Measurements from ENCODE around the gene DHX35. TPM values are rescaled to one million over a fixed set of nuclear protein-coding genes. Genes with fewer than 3 reads are reported as not detected.

DHX35 gene
- polyA plus RNA-seq, 1 donor from 2014 or later = 21.3 TPM

DNA sequence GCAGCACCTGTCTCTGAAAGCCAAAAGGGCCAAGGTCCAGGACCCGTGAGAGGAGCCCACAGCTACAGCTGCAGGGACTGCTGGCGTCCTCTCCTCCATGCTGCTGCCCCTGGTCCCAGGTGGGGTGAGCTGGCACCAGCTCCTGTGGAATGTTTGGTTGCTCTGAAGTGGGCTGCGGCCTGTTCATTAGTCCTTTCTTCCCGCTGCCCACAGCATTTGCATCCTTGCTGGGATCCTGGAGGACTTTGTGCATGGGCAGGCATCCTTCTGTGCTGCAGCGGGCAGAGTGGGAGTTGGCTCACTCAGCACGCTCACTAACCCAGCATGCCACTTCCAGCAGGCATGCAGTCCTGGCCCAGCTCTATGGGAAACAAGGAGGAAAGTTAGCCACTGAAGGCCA is 76.4 kb downstream of the DHX35 start:
- Histone ChIP-seq H3K4me2 (ENCODE audit: low read length) (no peak overlapping the region), H3K79me2 (replicated peaks; ENCODE audit: insufficient read depth, low read length) (no peaks in the 10 kb centered on the region), H3K9me3 (ENCODE audit: low read length) (no peaks in the 10 kb centered on the region), H4K20me1 (ENCODE audit: insufficient read depth) (no peaks in the 10 kb centered on the region), H3K4me3 (ENCODE audit: low read length) (no peak overlapping the region), H2AFZ (ENCODE audit: low read depth, low read length) (no peak overlapping the region), H3K27ac (ENCODE audit: low read length) (no peak overlapping the region), H3F3A (ENCODE audit: insufficient read depth, low read length, poor library complexity, severe bottlenecking) (no peaks in the 10 kb centered on the region), H3K27me3 (ENCODE audit: insufficient read depth, low read depth, low read length) (no peaks in the 10 kb centered on the region), H3K36me3 (ENCODE audit: insufficient read depth, low read length) (peaks cover 5% of the 10 kb centered on the region), H3K9ac (ENCODE audit: low read length) (no peak overlapping the region), H3K9me2 (ENCODE audit: insufficient read depth, low read length) (no peaks in the 10 kb centered on the region)
- no peak for TF ChIP-seq REST (IDR thresholded peaks at IDR 0.05; ENCODE audit: borderline replicate concordance)
- no peak for TF ChIP-seq TAF1 (IDR thresholded peaks at IDR 0.05; ENCODE audit: low read depth)
- TF ChIP-seq SMC3 (conservative IDR thresholded peaks at IDR 0.05; ENCODE audit: poor library complexity) = no peak
- TF ChIP-seq, protein P1, sequence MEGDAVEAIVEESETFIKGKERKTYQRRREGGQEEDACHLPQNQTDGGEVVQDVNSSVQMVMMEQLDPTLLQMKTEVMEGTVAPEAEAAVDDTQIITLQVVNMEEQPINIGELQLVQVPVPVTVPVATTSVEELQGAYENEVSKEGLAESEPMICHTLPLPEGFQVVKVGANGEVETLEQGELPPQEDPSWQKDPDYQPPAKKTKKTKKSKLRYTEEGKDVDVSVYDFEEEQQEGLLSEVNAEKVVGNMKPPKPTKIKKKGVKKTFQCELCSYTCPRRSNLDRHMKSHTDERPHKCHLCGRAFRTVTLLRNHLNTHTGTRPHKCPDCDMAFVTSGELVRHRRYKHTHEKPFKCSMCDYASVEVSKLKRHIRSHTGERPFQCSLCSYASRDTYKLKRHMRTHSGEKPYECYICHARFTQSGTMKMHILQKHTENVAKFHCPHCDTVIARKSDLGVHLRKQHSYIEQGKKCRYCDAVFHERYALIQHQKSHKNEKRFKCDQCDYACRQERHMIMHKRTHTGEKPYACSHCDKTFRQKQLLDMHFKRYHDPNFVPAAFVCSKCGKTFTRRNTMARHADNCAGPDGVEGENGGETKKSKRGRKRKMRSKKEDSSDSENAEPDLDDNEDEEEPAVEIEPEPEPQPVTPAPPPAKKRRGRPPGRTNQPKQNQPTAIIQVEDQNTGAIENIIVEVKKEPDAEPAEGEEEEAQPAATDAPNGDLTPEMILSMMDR (IDR thresholded peaks at IDR 0.05; ENCODE audit: poor library complexity, severe bottlenecking) = no peak
- TF ChIP-seq POLR2AphosphoS5 (IDR thresholded peaks at IDR 0.05) = no peak
- no peak for TF ChIP-seq EZH2 (IDR thresholded peaks at IDR 0.05; ENCODE audit: borderline replicate concordance, insufficient read depth, low read length, poor library complexity, severe bottlenecking)
- TF ChIP-seq MXI1 (conservative IDR thresholded peaks at IDR 0.05; ENCODE audit: poor library complexity, severe bottlenecking) = no peak
- TF ChIP-seq RAD21 (conservative IDR thresholded peaks at IDR 0.05) = no peak
- no peak for TF ChIP-seq EP300 (conservative IDR thresholded peaks at IDR 0.05; ENCODE audit: poor library complexity, severe bottlenecking)

DNA sequence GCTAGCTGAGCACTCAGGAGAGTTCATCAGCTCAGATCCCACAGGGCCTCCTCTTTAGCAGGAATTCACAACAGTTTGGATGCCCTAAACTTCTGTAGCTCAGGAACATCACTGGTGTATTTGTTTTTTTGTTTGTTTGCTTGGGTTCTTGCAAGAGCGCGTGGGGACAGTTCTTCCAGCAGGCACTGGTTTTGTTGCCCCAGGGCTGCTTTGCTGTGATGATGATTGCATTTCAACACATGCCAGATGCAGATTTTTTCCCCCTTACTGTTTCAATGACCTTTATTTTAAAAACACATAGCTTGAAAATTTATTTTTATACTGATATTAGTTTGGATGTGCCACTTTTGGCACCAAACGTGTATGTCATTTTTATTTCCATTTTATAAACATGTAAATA is 77.1 kb downstream of the DHX35 start:
- no peak overlapping the region for H3K27ac ChIP-seq (ENCODE audit: low read length)
- no peaks in the 10 kb centered on the region for H3F3A ChIP-seq (ENCODE audit: insufficient read depth, low read length, poor library complexity, severe bottlenecking)
- H2AFZ ChIP-seq (ENCODE audit: low read depth, low read length) = no peak overlapping the region
- no peaks in the 10 kb centered on the region for H3K9me2 ChIP-seq (ENCODE audit: insufficient read depth, low read length)
- H3K9me3 ChIP-seq (ENCODE audit: low read length) = no peaks in the 10 kb centered on the region
- no peaks in the 10 kb centered on the region for H4K20me1 ChIP-seq (ENCODE audit: insufficient read depth)
- TF ChIP-seq POLR2AphosphoS5 (IDR thresholded peaks at IDR 0.05) (no peak), REST (IDR thresholded peaks at IDR 0.05; ENCODE audit: borderline replicate concordance) (no peak), SMC3 (conservative IDR thresholded peaks at IDR 0.05; ENCODE audit: poor library complexity) (no peak), MXI1 (conservative IDR thresholded peaks at IDR 0.05; ENCODE audit: poor library complexity, severe bottlenecking) (no peak), EP300 (conservative IDR thresholded peaks at IDR 0.05; ENCODE audit: poor library complexity, severe bottlenecking) (no peak), RAD21 (conservative IDR thresholded peaks at IDR 0.05) (no peak), EZH2 (IDR thresholded peaks at IDR 0.05; ENCODE audit: borderline replicate concordance, insufficient read depth, low read length, poor library complexity, severe bottlenecking) (no peak), TAF1 (IDR thresholded peaks at IDR 0.05; ENCODE audit: low read depth) (no peak)
- TF ChIP-seq, protein P1 (IDR thresholded peaks at IDR 0.05; ENCODE audit: poor library complexity, severe bottlenecking) = no peak
- no peaks in the 10 kb centered on the region for H3K36me3 ChIP-seq (ENCODE audit: insufficient read depth, low read length)
- H3K4me2 ChIP-seq (ENCODE audit: low read length) = no peak overlapping the region
- H3K9ac ChIP-seq (ENCODE audit: low read length) = no peak overlapping the region
- no peak overlapping the region for H3K4me3 ChIP-seq (ENCODE audit: low read length)
- no peaks in the 10 kb centered on the region for H3K79me2 ChIP-seq (replicated peaks; ENCODE audit: insufficient read depth, low read length)
- H3K27me3 ChIP-seq (ENCODE audit: insufficient read depth, low read depth, low read length) = no peaks in the 10 kb centered on the region

Measured in neural cell (in vitro differentiated cells).